Nephron (organoid): ENCODE data around the gene HHLA2.
"Not testable (repeated sequence)": the region's sequence is repeated elsewhere in the genome, so short reads cannot be mapped to it uniquely, and the experiment has no call there.

Experiments used
- H3K27ac Mint-ChIP-seq, 3 experiments: 2 replicates each; pipeline ENCODE4 v1.8.0; 2020; ENCODE audit warnings: mixed read lengths in 3 of 3, mild to moderate bottlenecking in 2 of 3, moderate library complexity in 1 of 3
- H3K27me3 Mint-ChIP-seq: 2 replicates; pipeline ENCODE4 v1.8.0; 2021; ENCODE audit warnings: low read depth, mild to moderate bottlenecking, moderate library complexity, mixed read lengths
- H3K36me3 Mint-ChIP-seq: 2 replicates; pipeline ENCODE4 v1.8.0; 2020; ENCODE audit warnings: low read depth, mixed read lengths
- H3K4me1 Mint-ChIP-seq: 2 replicates; pipeline ENCODE4 v1.8.0; 2020; ENCODE audit warnings: mixed read lengths
- H3K4me3 Mint-ChIP-seq, 3 experiments: 2 replicates each; pipeline ENCODE4 v1.8.0; 2020; ENCODE audit warnings: mild to moderate bottlenecking in 3 of 3, mixed read lengths in 3 of 3, moderate library complexity in 2 of 3
- H3K9me3 Mint-ChIP-seq: 2 replicates; pipeline ENCODE4 v1.8.0; 2020; ENCODE audit warnings: mixed read lengths
- TF ChIP-seq, protein P1 (sequence below), 3 experiments: fragments of 200-600 bp; sonication (generic); IDR thresholded peaks; one replicate each; pipeline ENCODE4 v1.5.0; 2021; ENCODE audit warnings: antibody characterized with exemption in 3 of 3; ENCODE audit not compliant: unreplicated experiment in 3 of 3

Gene HHLA2, protein sequence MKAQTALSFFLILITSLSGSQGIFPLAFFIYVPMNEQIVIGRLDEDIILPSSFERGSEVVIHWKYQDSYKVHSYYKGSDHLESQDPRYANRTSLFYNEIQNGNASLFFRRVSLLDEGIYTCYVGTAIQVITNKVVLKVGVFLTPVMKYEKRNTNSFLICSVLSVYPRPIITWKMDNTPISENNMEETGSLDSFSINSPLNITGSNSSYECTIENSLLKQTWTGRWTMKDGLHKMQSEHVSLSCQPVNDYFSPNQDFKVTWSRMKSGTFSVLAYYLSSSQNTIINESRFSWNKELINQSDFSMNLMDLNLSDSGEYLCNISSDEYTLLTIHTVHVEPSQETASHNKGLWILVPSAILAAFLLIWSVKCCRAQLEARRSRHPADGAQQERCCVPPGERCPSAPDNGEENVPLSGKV

DNA sequence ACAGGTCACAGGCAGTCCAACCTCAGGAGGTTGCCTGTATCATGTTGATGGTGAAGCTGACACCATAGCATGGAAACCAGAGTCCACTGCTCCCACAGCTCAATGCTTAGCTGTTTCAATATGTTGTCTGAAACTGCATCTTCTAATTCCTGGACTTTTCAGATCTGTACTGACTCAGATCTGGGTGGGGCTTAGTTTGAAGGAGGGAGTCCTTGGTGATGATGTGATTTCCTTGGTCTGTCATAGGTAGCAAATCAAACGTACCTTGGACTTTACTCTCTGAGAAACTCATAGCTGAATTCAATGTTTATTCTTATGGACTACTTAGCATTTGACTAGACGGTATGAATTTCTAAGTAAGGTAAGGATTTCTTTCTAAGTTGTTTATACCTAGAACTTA, at the start of gene HHLA2:
HHLA2 (plus strand) TSS at position 310 of the 400 bp plus-strand sequence. CDS start 55,266 bp downstream, outside the sequence.
- TF ChIP-seq, protein P1, sequence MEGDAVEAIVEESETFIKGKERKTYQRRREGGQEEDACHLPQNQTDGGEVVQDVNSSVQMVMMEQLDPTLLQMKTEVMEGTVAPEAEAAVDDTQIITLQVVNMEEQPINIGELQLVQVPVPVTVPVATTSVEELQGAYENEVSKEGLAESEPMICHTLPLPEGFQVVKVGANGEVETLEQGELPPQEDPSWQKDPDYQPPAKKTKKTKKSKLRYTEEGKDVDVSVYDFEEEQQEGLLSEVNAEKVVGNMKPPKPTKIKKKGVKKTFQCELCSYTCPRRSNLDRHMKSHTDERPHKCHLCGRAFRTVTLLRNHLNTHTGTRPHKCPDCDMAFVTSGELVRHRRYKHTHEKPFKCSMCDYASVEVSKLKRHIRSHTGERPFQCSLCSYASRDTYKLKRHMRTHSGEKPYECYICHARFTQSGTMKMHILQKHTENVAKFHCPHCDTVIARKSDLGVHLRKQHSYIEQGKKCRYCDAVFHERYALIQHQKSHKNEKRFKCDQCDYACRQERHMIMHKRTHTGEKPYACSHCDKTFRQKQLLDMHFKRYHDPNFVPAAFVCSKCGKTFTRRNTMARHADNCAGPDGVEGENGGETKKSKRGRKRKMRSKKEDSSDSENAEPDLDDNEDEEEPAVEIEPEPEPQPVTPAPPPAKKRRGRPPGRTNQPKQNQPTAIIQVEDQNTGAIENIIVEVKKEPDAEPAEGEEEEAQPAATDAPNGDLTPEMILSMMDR (IDR thresholded peaks at IDR 0.05; ENCODE audit: unreplicated experiment in 3 of 3) = no peak
- H3K4me1 Mint-ChIP-seq = no peaks in the 10 kb centered on the region
- H3K36me3 Mint-ChIP-seq = no peaks in the 10 kb centered on the region
- peak within 1 kb of the TSS in 2 of 3 experiments; percentile 48 to 90 for H3K27ac Mint-ChIP-seq
- peak within 1 kb of the TSS in 2 of 3 experiments; percentile 52 to 60 for H3K4me3 Mint-ChIP-seq
- peaks cover 6% of the 10 kb centered on the region for H3K9me3 Mint-ChIP-seq
- no peaks in the 10 kb centered on the region for H3K27me3 Mint-ChIP-seq

DNA sequence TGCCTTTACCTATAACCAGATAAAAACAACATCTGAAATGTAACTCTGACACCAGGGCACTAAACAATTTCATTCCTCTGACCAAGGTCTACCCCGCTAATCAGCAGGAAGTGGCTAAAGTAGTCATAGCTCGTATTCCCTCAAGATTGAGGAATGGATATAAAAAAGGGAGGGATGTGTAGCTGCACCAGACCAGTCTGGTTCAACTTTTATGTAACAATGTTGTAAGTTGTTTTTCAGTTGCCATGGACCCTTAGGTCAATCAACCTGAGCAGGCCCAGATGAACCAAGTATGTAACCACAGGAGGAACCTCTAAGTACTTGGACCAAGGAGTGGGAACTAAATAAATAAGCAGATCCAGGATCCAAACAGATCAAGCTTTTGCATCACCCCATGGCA, 45.7 kb upstream of the HHLA2 start:
- H3K36me3 Mint-ChIP-seq = no peaks in the 10 kb centered on the region

DNA sequence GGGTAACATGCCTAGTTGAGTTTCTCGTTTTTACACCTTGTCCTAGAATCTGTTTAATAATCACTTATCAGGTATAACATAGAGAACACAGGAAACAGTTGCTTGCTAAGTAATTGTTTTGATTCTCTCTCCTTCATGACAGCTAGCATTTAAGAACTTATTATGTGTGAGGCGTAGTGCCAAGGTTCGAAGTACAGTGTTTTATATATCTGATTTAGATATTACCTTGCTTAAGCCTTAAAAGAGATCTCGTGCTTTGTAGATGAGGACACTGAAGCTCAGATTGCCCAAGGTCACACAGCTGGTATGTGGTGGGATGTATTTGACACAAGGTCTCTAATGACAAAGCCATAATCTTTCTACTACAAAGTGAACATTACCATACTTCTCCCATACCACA, 45.1 kb upstream of the HHLA2 start:
- H3K4me3 Mint-ChIP-seq = no peak overlapping the region
- H3K4me1 Mint-ChIP-seq = no peaks in the 10 kb centered on the region
- no peaks in the 10 kb centered on the region for H3K27me3 Mint-ChIP-seq
- H3K27ac Mint-ChIP-seq = no peak overlapping the region
- TF ChIP-seq, protein P1 (IDR thresholded peaks at IDR 0.05; ENCODE audit: unreplicated experiment in 3 of 3) = no peak
- no peaks in the 10 kb centered on the region for H3K36me3 Mint-ChIP-seq
- peaks cover 2% of the 10 kb centered on the region for H3K9me3 Mint-ChIP-seq

More for the DNA sequence above, 45.7 kb upstream of the HHLA2 start:
- peaks cover 2% of the 10 kb centered on the region for H3K9me3 Mint-ChIP-seq
- H3K4me1 Mint-ChIP-seq = no peaks in the 10 kb centered on the region
- TF ChIP-seq, protein P1 (IDR thresholded peaks at IDR 0.05; ENCODE audit: unreplicated experiment in 3 of 3) = no peak
- no peak overlapping the region for H3K27ac Mint-ChIP-seq
- H3K4me3 Mint-ChIP-seq = no peak overlapping the region
- no peaks in the 10 kb centered on the region for H3K27me3 Mint-ChIP-seq

DNA sequence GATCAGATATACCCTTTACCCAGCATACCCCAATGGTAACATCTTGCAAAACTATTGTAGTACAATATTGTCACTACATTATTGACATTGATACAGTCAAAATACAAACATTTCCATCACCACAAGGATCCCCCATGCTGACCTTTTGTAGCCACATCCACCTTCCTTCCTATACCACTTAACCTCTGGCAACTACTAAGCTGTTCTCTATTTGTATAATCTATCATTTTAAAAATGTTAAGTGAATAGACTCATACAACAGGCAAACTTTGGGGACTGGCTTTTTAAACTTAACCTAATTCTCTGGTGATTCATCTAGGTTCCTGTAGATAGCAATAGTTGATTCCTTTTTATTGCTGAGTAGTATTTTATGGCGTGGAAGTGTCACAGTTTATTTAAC, 44.5 kb upstream of the HHLA2 start:
- Mint-ChIP-seq H3K27ac (no peak overlapping the region), H3K4me1 (no peaks in the 10 kb centered on the region), H3K9me3 (peaks cover 2% of the 10 kb centered on the region), H3K36me3 (no peaks in the 10 kb centered on the region), H3K4me3 (no peak overlapping the region), H3K27me3 (no peaks in the 10 kb centered on the region)
- TF ChIP-seq, protein P1 (IDR thresholded peaks at IDR 0.05; ENCODE audit: unreplicated experiment in 3 of 3) = no peak

DNA sequence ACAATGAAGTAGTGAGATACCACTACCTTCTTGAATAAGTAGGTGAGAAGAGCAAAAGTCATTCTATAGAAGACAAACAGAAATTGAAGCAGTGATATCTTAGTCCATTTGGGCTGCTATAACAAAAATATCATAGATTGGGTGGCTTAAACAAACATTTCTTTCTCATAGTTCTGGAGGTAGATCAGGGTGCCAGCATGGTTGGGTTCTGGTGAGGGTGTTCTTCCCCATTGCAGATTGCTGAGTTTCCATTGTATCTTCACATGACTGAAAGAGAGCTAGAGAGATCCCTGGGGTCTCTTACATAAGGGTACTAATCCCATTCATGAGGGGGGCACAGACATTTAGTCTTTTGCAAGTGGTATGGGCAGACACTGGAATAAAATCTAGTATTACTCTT, 41.2 kb upstream of the HHLA2 start:
- Mint-ChIP-seq H3K4me1 (no peaks in the 10 kb centered on the region), H3K36me3 (no peaks in the 10 kb centered on the region), H3K9me3 (peaks cover 4% of the 10 kb centered on the region), H3K27ac (no peak overlapping the region), H3K27me3 (no peaks in the 10 kb centered on the region), H3K4me3 (no peak overlapping the region)
- TF ChIP-seq, protein P1 (IDR thresholded peaks at IDR 0.05; ENCODE audit: unreplicated experiment in 3 of 3) = no peak

DNA sequence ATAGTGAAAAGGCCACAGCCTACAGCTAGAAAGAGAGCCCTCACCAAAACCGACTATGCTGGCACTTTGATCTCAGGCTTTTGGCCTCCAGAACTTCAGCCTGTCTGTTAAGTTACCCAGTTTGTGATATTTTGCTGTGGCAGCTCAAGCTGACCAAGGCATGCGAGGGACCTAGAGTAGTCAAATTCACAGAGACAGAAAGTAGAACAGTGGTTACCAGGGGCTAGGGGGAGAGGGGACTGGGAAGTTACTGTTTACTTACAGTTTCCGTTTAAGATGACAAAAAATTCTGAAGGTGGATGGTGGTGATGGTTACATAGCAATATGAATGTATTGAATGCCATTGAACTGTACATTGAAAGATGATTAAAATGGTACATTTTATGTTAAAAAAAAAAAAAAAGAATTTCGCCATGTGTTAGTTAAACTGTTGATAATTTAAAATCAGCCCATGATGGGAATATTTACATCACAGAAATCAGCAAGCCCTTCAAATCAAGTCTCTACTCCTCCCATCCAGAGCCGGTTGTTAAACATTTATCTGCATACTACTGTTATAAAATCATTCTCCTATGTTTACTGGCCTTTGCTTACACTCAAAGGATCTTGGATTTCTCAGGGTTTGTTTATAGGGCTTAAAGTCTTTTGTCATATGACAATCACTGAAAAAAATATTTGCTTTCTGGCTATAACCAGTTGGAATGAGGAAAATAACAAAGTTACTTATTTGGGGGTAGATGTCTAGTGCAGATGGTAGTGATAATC, 31.6 kb upstream of the HHLA2 start:
- not testable (repeated sequence) for H3K36me3 Mint-ChIP-seq, H3K4me1 Mint-ChIP-seq, H3K27me3 Mint-ChIP-seq, H3K27ac Mint-ChIP-seq, H3K4me3 Mint-ChIP-seq, H3K9me3 Mint-ChIP-seq

DNA sequence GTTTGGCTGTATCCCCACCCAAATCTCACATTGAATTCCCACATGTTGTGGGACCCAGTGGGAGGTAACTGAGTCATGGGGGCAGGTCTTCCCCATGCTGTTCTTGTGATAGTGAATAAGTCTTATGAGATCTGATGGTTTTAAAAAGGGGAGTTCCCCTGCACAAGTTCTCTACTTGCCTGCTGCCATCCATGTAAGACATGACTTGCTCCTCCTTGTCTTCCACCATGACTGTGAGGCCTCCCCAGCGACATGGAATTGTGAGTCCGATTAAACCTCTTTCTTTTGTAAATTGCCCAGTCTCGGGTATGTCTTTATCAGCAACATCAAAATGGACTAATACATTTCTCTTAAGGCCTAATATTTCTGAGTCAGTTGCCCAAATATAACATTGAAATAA, 28.1 kb upstream of the HHLA2 start:
- H3K9me3 Mint-ChIP-seq, H3K27ac Mint-ChIP-seq, H3K27me3 Mint-ChIP-seq, H3K4me1 Mint-ChIP-seq, H3K36me3 Mint-ChIP-seq, H3K4me3 Mint-ChIP-seq: not testable (repeated sequence)
